HG03354 (cell line): ENCODE results near the gene GPRIN2.
"Not testable (repeated sequence)": the region's sequence is repeated elsewhere in the genome, so short reads cannot be mapped to it uniquely, and the experiment has no call there.

ENCODE experiments used
- ATAC-seq: cut with Tn5 transposase; IDR thresholded peaks from one replicate; pipeline ENCODE4 v1.9.1; 2021; ENCODE audit warnings: mild to moderate bottlenecking; ENCODE audit not compliant: unreplicated experiment, poor library complexity, severe bottlenecking

The GPRIN2 gene

GRCh38 chr10:46572765-46573164 is 16.3 kb upstream of the GPRIN2 start:
- ATAC-seq = not testable (repeated sequence)

- ATAC-seq = not testable (repeated sequence)
These were observed 14.2 kb upstream of the GPRIN2 start for GRCh38 chr10:46570655-46571054.

- ATAC-seq = not testable (repeated sequence)
These were observed 10.7 kb upstream of the GPRIN2 start for GRCh38 chr10:46567151-46567550.

- peak; percentile 84 for ATAC-seq
These were observed 9.3 kb upstream of the GPRIN2 start for GRCh38 chr10:46565591-46566332.

GRCh38 chr10:46560952-46561351 is 4.5 kb upstream of the GPRIN2 start:
- ATAC-seq = no peak

GRCh38 chr10:46560381-46560780 is 3.9 kb upstream of the GPRIN2 start:
- no peak for ATAC-seq

- no peak for ATAC-seq
These were observed 2.8 kb upstream of the GPRIN2 start for GRCh38 chr10:46559231-46559671.

- no peak for ATAC-seq
These were observed 2.1 kb upstream of the GPRIN2 start for GRCh38 chr10:46558392-46559185.

GRCh38 chr10:46558122-46558391 is 1.6 kb upstream of the GPRIN2 start:
- no peak for ATAC-seq

- no peak for ATAC-seq
These were observed 1.1 kb upstream of the GPRIN2 start for GRCh38 chr10:46557319-46558121.

GRCh38 chr10:46555713-46556514 is 544 bp downstream of the GPRIN2 start:
- ATAC-seq = no peak

- ATAC-seq = no peak
These were observed 1.1 kb downstream of the GPRIN2 start for GRCh38 chr10:46555366-46555712.

GRCh38 chr10:46554166-46554781 is 2.2 kb downstream of the GPRIN2 start:
- no peak for ATAC-seq

GRCh38 chr10:46553238-46554049 is 3.0 kb downstream of the GPRIN2 start:
- no peak for ATAC-seq

GRCh38 chr10:46552526-46553237 is 3.8 kb downstream of the GPRIN2 start:
- no peak for ATAC-seq

- ATAC-seq = no peak
These were observed 4.5 kb downstream of the GPRIN2 start for GRCh38 chr10:46551701-46552525.
